ENCODE measurements around the gene TTC24.
"Not testable (repeated sequence)": the region's sequence is repeated elsewhere in the genome, so short reads cannot be mapped to it uniquely, and the experiment has no call there.

Gene TTC24

DNA sequence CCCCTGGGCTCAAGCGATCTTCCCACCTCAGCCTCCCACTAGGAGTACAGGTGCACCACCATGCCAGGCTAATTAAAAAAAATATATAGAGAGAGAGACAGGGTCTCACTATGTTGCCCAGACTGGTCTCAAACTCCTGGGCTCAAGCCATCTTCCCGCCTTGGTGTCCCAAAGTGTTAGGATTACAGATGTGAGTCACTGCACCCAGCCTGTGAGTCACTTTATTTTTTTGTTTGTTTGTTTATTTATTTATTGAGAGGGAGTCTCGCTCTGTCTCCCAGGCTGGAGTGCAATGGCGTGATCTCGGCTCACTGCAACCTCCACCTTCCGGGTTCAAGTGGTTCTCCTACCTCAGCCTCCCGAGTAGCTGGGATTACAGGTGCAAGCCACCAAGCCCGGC lies 8.4 kb downstream of the TTC24 start:
- not testable (repeated sequence) for DNase-seq (ENCODE audit: low spot score)

DNA sequence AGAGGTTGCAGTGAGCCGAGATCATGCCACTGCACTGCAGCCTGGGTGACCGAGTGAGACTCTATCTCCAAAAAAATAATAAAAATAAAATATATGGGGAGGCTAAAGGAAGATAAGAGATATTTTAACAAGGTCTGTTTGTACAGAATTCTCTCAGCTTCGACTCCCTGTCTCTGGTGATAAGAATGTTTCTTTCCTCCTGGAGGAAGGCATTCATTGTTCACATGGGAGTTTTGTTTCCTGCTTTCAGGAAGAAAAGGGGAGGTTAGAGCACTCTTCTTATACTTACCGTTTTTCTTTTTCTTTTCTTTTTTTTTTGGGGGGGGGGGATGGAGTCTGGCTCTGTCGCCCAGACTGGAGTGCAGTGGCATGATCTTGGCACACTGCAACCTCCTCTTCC lies 10.0 kb downstream of the TTC24 start:
- DNase-seq (ENCODE audit: low spot score): no peak

DNA sequence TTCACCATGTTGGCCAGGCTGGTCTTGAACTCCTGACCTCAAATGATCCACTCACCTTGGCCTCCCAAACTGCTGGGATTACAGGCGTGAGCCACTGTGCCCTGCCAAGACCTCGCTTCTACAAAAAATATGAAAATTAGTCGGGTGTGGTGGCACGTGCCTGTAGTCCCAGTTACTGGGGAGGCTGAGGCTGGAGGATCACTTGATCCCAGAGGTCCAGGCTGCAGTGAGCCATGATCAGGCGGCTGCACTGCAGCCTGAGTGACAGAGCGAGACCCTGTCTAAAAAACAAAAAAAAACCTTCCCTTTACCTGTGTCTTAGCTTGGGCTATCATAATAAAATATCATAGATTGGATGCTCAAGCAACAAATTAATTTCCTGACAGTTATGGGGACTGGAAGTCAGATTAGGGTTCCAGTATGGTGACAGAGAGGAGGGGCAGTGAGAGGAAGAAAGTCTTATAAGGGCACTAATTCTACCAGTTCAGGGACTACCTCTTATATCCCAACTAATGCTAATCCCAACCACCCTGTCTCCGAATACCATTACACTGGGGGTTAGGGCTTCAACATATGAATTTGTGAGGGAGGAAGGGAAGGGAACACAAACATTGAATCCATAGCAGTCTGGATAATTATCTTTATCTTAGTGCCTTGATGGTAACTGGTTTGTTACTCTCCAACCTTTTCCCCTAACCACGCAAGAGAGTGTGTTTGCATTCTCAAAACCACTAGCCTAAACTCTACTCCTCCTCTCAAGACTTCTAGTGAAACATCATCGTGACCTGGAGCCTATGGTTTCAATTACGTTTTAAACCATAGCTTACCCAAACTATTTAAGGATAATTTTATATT lies 11.0 kb downstream of the TTC24 start:
- DNase-seq (ENCODE audit: low spot score): no peak

- DNase-seq (ENCODE audit: low spot score): no peak
These were observed 11.6 kb downstream of the TTC24 start for GRCh38 chr1:156591181-156591431.

DNA sequence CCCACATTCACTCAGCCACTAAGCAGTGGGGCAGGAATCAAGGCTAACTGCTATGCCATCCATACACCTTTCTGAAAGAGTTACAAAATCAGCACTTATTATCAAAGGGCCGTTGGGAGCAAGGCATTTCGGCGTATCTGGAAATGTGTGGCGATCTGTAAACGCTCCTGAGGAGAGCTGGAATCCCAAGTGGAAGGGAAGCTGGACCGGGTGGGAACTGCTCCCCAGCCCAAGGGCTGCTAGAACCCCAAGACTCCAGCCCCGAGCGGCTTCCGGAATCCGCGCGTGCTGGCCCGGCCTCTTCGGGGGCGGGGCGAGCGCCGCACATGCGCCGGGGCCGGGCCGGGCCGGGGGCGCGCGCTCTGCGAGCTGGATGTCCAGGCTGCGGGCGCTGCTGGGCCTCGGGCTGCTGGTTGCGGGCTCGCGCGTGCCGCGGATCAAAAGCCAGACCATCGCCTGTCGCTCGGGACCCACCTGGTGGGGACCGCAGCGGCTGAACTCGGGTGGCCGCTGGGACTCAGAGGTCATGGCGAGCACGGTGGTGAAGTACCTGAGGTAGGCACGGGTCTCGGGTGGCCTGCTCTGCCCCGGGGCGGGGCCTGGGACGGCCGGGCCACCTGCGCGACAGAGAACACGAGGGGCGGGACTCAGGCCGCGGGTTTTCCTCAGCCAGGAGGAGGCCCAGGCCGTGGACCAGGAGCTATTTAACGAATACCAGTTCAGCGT lies 12.1 kb downstream of the TTC24 start, which contains the start of gene NAXE:
Gene NAXE (plus strand): TSS at position 345 of the 726 bp plus-strand sequence. CDS start 29 bp downstream, at position 374.
- DNase-seq (ENCODE audit: low spot score): peak; percentile 79

DNA sequence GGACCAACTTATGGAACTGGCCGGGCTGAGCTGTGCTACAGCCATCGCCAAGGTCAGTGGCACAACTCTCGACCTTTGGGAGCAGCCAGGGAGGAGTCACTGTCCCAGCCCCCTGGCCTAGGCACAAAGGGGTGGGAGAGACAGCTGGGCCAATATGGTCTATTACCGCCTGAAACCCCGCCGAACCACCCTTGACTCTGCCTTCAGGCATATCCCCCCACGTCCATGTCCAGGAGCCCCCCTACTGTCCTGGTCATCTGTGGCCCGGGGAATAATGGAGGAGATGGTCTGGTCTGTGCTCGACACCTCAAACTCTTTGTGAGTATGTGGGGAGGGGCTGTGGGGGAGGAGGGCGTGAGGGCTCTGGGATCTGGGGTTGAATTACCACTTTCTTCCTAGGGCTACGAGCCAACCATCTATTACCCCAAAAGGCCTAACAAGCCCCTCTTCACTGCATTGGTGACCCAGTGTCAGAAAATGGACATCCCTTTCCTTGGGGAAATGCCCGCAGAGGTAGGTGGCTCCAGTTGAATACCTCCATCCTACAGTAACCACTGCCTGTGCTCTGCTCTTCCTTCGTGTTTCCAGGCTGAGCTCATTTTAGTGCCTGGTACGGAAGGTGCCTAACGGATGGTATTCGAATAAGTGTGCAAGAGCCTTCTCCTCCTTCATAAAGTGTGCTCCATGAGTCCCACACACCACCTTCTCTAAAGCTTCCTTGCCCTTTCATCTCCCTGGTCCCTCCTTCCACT lies 12.8 kb downstream of the TTC24 start:
- no peak for DNase-seq (ENCODE audit: low spot score)

DNA sequence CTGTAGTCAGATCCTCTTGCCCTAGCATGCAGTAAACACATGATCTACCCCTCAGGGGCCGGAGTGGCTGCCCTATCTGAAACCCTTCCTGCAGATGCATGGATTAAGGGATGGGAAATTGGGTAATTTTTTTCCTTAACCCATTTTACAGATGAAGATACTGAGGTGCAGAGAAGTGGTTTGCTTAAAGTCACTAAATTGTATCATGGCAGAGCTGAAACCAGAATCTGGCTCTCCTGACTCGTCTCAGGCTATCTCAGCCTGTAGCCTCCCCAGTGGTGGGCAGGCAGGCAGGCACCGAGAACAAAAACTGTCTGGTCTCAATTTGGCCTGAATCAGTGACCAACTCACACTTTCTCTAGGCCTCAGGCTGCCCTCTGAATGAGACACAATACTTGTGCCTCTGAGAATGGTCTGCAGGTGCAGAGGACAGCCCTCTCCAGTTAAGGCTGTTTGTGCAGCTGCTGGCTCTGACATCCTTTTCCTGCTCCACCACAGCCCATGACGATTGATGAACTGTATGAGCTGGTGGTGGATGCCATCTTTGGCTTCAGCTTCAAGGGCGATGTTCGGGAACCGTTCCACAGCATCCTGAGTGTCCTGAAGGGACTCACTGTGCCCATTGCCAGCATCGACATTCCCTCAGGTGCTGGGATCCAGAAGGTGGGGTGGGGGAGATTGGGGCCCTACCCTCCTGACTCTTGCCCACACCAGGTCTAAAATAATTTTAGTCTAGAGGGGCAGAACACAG lies 13.6 kb downstream of the TTC24 start:
- DNase-seq (ENCODE audit: low spot score): no peak

DNA sequence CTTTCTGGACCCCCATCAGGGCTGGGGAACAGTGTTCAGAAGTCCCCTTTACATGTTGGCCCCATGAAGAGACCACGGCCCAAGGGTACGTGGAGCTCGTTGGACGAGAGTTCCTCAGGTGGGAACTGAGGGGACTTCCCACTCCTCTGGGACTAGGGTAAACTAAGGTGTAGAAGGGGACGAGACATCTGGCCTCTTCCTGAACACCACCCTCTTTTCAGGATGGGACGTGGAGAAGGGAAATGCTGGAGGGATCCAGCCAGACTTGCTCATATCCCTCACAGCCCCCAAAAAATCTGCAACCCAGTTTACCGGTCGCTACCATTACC lies 14.1 kb downstream of the TTC24 start:
- DNase-seq (ENCODE audit: low spot score): no peak

DNA sequence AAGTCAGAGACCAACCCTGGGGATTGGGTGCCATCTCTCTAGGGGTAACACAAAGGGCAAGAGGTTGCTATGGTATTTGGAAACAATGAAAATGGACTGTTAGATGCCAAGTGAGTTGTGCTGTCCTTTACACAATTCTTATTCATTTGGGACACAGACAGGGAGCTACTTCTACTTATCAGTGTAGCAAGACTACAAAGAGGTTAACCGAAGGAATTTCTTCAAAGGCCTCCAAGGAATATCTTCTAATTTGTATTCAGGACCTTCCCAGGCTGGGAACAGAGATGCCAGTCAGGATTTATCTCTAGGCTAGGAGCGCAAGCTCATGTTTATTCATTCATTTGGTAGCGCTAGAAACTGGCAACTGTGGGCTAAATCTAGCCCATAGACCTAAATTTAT lies 14.7 kb downstream of the TTC24 start:
- no peak for DNase-seq (ENCODE audit: low spot score)

- DNase-seq (ENCODE audit: low spot score): no peak
These were observed 15.5 kb downstream of the TTC24 start for GRCh38 chr1:156595016-156595415.

GRCh38 chr1:156596426-156596825 lies 16.9 kb downstream of the TTC24 start:
- no peak for DNase-seq (ENCODE audit: low spot score)

- DNase-seq (ENCODE audit: low spot score): no peak
These were observed 18.6 kb downstream of the TTC24 start for GRCh38 chr1:156598125-156598524.

DNA sequence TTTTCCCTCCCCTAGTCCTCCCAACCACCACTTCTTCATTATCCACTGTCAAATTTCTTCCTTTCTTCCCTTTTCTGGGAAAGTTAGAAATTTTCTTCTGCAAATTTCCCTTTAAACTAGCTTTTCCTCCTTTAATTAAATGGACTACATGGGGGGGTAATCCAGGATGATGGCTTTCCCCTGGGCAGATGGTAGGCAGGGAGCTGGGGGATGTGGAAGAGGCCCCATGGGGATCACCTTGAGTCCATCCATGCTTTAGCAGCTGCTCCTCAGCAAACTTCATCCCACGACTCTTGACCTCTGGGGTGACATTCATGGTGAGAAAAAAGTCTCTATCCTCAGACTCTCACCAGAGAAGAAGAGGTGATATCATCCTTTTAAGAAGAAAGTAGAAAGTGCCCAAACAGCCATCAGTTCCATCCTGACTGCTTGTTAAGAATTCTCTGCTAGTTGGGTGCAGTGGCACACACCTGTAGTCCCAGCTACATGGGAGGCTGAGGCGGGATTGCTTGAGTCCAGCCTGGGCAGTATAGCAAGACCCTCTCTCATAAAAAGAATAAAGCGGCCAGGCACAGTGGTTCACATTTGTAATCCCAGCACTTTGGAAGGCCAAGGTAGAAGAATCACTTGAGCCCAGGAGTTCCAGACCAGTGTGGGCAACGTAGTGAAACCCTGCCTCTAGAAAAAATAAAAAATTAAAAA lies 19.4 kb downstream of the TTC24 start:
- DNase-seq (ENCODE audit: low spot score): no peak

GRCh38 chr1:156599811-156600210 lies 20.3 kb downstream of the TTC24 start:
- DNase-seq (ENCODE audit: low spot score): no peak

- no peak for DNase-seq (ENCODE audit: low spot score)
These were observed 21.2 kb downstream of the TTC24 start for GRCh38 chr1:156600733-156601121.

- peak; percentile 66 for DNase-seq (ENCODE audit: low spot score)
These were observed 21.8 kb downstream of the TTC24 start, which contains the start of gene GPATCH4 for GRCh38 chr1:156601122-156601830. GPATCH4 (minus strand) TSS chr1:156601479.

DNA sequence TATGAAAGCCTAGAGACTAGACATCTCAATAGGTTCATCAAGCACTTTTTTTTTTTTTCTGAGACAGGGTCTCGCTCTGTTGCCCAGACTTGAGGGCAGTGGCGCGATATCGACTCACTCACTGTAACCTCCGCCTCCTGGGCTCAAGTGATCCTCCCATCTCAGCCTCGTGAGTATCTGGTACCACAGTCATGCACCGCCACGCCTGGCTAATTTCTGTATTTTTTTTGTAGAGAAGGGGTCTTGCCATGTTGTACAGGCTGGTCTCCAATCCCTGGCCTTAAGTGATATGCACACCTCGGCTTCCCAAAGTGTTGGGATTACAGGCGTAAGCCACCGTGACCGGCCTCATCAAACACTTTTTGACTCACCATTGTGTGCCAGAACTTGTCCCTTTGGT lies 22.4 kb downstream of the TTC24 start:
- no peak for DNase-seq (ENCODE audit: low spot score)

- DNase-seq (ENCODE audit: low spot score): no peak
These were observed 23.1 kb downstream of the TTC24 start for GRCh38 chr1:156602557-156602993.

DNA sequence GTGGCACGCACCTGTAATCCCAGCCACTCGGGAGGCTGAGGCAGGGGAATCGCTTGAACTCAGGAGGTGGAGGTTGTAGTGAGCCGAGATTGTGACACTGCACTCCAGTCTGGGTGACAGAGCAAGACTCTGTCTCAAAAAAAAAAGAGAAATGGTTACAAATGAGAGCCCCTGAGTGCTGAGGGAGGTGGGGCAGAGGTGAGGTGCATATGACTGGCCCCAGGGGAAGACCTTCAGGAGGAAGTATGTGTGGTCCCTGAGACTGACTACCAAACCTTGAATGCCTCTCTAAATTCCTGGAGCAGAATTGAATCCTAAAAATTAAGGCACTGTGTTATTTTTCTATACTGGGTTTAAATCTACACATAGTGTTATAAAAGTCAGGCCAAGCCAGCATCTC lies 27.8 kb downstream of the TTC24 start:
- not testable (repeated sequence) for DNase-seq (ENCODE audit: low spot score)

DNA sequence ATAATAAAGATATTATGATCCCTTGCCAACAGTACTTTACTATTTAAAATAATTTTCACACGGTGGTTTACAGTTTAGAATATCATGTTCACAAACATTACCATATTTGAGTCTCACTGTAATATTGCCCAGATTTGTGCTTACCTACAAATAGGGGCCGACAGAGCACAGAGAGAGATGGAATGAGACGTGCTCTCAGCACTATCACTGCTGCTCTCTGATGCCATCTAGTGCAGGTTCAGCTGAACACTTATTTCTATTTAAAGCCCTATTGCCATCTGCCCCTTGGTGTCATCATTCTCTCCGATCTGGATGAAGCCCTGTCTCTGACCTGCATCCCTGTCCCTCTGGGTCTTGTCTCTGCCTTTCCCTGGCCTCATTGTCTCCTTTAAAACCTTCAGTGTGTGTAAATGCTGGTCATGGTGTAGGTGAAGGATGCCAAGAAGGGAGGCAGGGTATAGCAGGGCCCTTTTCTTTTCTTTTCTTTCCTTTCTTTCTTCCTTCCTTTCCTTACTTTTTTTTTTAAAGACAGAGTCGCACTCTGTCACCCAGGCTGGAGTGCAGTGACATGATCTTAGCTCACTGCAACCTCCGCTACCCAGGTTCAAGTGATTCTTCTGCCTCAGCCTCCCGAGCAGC lies 28.6 kb downstream of the TTC24 start:
- no peak for DNase-seq (ENCODE audit: low spot score)

Measured in HuH-7.5 (cell line).